Body of pancreas (tissue), 4 donors: ENCODE measurements around the gene DUS1L. TPM values are rescaled to one million over a fixed set of nuclear protein-coding genes. Genes with fewer than 3 reads are reported as not detected.
A peak's percentile ranks its signal among the peaks of the same experiment; 100 is the strongest.

Source experiments
- ATAC-seq: fragments of 150-250 bp; one replicate; pipeline ENCODE4 v1.9.1; 2016
- DNase-seq, 4 donors: peaks; one replicate each; pipeline ENCODE4 v3.0.0-alpha.2; 2019
- H3K27ac ChIP-seq, 4 donors: fragments of 200-600 bp; sonication (generic); 1 replicate in 3 of 4; 2 replicates in 1 of 4; pipeline versions ENCODE4 v1.5.1 to v1.6.1; 2016 to 2019; ENCODE audit warnings: mild to moderate bottlenecking in 1 of 4, mixed read lengths in 1 of 4, moderate library complexity in 1 of 4
- H3K27me3 ChIP-seq, 2 donors: fragments of 200-600 bp; sonication (generic); one replicate each; pipeline ENCODE4 v1.6.0; 2016; ENCODE audit warnings: mild to moderate bottlenecking in 1 of 2
- H3K36me3 ChIP-seq, 2 donors: fragments of 200-600 bp; sonication (generic); replicated peaks in 1 of 2; 2 replicates each; pipeline ENCODE4 v1.5.1; 2016; ENCODE audit warnings: low read depth in 2 of 2; ENCODE audit not compliant: insufficient read depth in 1 of 2
- H3K4me1 ChIP-seq: fragments of 200-600 bp; sonication (generic); one replicate; pipeline ENCODE4 v1.6.0; 2016
- H3K4me3 ChIP-seq, 2 donors: fragments of 200-600 bp; sonication (generic); 1 replicate in 1 of 2; 2 replicates in 1 of 2; pipeline ENCODE4 v1.5.1; 2016 to 2019
- H3K9me3 ChIP-seq, 3 donors: fragments of 200-600 bp; sonication (generic); 1 replicate in 2 of 3; 2 replicates in 1 of 3; pipeline ENCODE4 v1.5.1; 2016
- CTCF ChIP-seq, 7 experiments: fragments of 450-650 bp in 4 of 7; fragments of 200-600 bp in 3 of 7; sonication (generic) in 3 of 7; IDR thresholded peaks; one replicate each; pipeline ENCODE4 v1.5.1; 2016 to 2019; ENCODE audit warnings: antibody characterized with exemption in 7 of 7
- POLR2A ChIP-seq, 3 donors: fragments of 450-650 bp; IDR thresholded peaks; one replicate each; pipeline ENCODE4 v1.6.1; 2016; ENCODE audit warnings: antibody characterized with exemption in 3 of 3, mild to moderate bottlenecking in 2 of 3
- WGBS, 2 donors: methylation state at CpG; one replicate each; pipeline ENCODE4 v1.1.5; 2017; 5-methylcytosine and 5-hydroxymethylcytosine counted together
- intact Hi-C: fragments of 100-400 bp; cut with DNase I; formaldehyde crosslinking; loops from one replicate; pipeline ENCODE4 v1.15.1; 2023
- total RNA-seq, 2 donors: library from RNA; depleted of rRNA; stranded (reverse); fragments of >200 nt; gene quantifications; one replicate each; pipeline ENCODE4 v1.1.0, GENCODE V29; 2016

Gene DUS1L
- total RNA-seq, 2 donors from 2014 or later = 76.0 to 128 TPM

- 82 to 91% methylated on average over 13 to 26 of the region's 29 CpGs for WGBS, 2 donors
- Histone ChIP-seq H3K4me3 (no peak overlapping the region), H3K27ac (no peak overlapping the region), H3K27me3 (no peaks in the 10 kb centered on the region), H3K4me1 (peaks cover 18% of the 10 kb centered on the region), H3K9me3 (no peaks in the 10 kb centered on the region), H3K36me3 (peaks cover 8 to 28% of the 10 kb centered on the region in 2 donors)
- DNase-seq (no peak), ATAC-seq (no peak)
- intact Hi-C loops = no loop called here
- no peak for TF ChIP-seq POLR2A (IDR thresholded peaks at IDR 0.05)
- no peak for TF ChIP-seq CTCF (IDR thresholded peaks at IDR 0.05)
These were observed 8.6 kb downstream of the DUS1L start for GRCh38 chr17:82056729-82057621.

GRCh38 chr17:82055965-82056728 lies 9.5 kb downstream of the DUS1L start:
- ATAC-seq (no peak), DNase-seq (no peak)
- Histone ChIP-seq H3K27me3 (no peaks in the 10 kb centered on the region), H3K4me3 (no peak overlapping the region), H3K36me3 (peaks cover 8 to 24% of the 10 kb centered on the region in 2 donors), H3K9me3 (no peaks in the 10 kb centered on the region), H3K4me1 (peaks cover 18% of the 10 kb centered on the region), H3K27ac (no peak overlapping the region)
- WGBS, 2 donors = 90 to 96% methylated on average over 17 to 27 of the region's 28 CpGs
- no peak for TF ChIP-seq CTCF (IDR thresholded peaks at IDR 0.05)
- TF ChIP-seq POLR2A (IDR thresholded peaks at IDR 0.05) = no peak
- intact Hi-C loops = no loop called here

GRCh38 chr17:82055023-82055964 lies 10.3 kb downstream of the DUS1L start:
- intact Hi-C loops = no loop called here
- ATAC-seq (no peak), DNase-seq (no peak)
- Histone ChIP-seq H3K9me3 (no peaks in the 10 kb centered on the region), H3K4me1 (peaks cover 25% of the 10 kb centered on the region), H3K4me3 (no peak overlapping the region), H3K27ac (no peak overlapping the region), H3K27me3 (no peaks in the 10 kb centered on the region), H3K36me3 (peaks cover 7 to 22% of the 10 kb centered on the region in 2 donors)
- TF ChIP-seq CTCF (IDR thresholded peaks at IDR 0.05) = no peak
- TF ChIP-seq POLR2A (IDR thresholded peaks at IDR 0.05) = no peak
- 87 to 88% methylated on average over 11 to 18 of the region's 26 CpGs for WGBS, 2 donors

- intact Hi-C loops = no loop called here
- Histone ChIP-seq H3K4me1 (peaks cover 33% of the 10 kb centered on the region), H3K36me3 (peaks cover 5 to 19% of the 10 kb centered on the region in 2 donors), H3K27ac (no peak overlapping the region), H3K27me3 (no peaks in the 10 kb centered on the region), H3K4me3 (no peak overlapping the region), H3K9me3 (no peaks in the 10 kb centered on the region)
- TF ChIP-seq CTCF (IDR thresholded peaks at IDR 0.05) (no peak), POLR2A (IDR thresholded peaks at IDR 0.05) (no peak)
- ATAC-seq (no peak), DNase-seq (peak in 1 of 4 donors; percentile 8)
- 83 to 88% methylated on average over 7 to 36 of the region's 38 CpGs for WGBS, 2 donors
These were observed 11.1 kb downstream of the DUS1L start for GRCh38 chr17:82054351-82055022.
